Jurkat, Clone E6-1 (cell line): ENCODE results near the gene DERL2.

ENCODE experiments used
- DNase-seq: peaks from one replicate; pipeline ENCODE4 v3.0.0-alpha.2; 2011; ENCODE audit warnings: low read depth, low spot score
- H3K4me3 ChIP-seq: 2 replicates; pipeline ENCODE4 v1.5.1; 2011; ENCODE audit warnings: mild to moderate bottlenecking, low read length, control low read depth, moderate library complexity

Gene DERL2

GRCh38 chr17:5506307-5506706, 20.3 kb upstream of the DERL2 start:
- H3K4me3 ChIP-seq = no peak overlapping the region
- no peak for DNase-seq

DNA sequence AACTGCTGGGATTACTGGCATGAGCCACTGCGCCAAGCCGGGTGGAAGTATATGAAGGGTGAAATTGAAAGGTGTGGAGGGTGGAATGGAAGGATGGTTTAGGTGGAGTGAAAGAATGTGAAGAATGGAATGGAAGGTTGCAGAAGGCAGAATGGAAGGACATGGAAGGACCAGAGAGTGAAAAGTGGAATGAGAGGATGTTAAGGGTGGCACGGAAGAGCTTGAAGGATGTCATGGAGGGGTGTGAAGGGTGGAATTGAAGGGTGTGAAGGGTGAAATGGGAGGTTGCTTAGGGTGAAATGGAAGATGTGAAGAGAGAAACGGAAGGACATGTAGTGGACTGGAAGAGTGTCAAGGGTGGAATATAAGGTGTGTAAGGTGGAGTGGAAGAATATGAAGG, 16.6 kb upstream of the DERL2 start:
- no peak overlapping the region for H3K4me3 ChIP-seq
- no peak for DNase-seq

DNA sequence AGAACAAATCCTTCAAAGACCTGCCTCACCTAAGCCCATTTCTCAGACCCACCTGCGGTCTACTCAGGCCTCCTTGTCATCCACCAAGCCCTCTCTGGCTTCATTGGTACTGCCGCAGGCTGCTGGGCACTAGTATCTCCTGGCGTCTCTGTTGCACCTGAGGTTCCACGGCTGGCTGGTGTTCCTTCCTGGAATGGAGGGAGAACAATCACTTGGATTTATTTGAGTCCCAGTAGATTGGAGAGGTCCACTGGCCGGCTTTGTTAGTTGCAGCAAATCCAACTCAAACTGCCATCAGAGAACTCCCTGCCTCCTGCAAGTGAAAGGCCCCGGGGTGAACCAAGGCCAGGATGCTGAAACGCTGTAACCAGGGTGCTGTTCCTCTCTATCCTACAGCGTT, 15.7 kb upstream of the DERL2 start:
- DNase-seq = no peak
- no peak overlapping the region for H3K4me3 ChIP-seq

DNA sequence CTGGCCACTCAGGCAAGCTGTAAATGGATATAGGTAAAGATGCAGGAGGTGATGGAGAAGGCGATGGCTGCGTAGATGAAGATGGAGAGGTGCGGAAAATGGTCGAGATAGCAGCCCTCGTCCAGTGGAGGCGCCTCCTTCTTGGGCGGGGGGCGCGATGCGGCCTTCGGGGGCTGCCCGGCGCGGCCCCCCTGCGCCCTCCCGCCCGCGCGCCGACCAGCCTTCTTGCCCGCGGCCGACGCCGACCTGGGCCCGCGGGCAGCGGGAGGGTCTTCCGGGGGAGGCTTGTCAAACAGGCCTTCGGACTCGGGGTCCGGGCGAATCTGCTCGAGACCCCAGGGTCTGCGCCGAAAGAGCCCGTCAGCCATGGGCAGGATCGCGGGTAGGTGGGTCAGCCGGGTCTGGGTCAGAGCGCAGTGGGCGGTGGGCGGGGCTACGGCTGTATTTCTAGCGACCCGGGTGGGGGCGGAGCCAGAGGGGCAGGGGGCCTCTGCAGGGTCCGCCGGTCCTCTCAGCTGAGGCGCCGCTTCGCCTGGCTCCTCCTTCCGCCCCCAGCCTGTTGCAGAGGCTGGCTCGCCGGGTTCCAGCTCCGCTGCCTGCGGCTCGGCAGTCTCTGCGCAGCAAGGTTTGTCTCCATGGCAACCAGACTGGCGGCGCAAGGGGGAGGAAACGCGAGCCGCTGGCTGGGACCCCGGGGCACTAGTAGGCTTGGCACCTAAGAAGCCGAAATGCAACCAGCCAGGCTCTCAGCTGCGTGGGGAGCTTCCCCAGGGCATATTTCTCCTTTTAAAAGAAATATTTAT, 14.8 kb upstream of the DERL2 start:
- H3K4me3 ChIP-seq = peak overlapping the region; percentile 64
- peak; percentile 79 for DNase-seq

GRCh38 chr17:5500247-5500588, 14.2 kb upstream of the DERL2 start:
- DNase-seq = no peak
- peak overlapping the region; percentile 64 for H3K4me3 ChIP-seq

GRCh38 chr17:5499476-5500231, 13.7 kb upstream of the DERL2 start:
- peak overlapping the region; percentile 64 for H3K4me3 ChIP-seq
- no peak for DNase-seq

- H3K4me3 ChIP-seq = no peak overlapping the region
- no peak for DNase-seq
Observed at GRCh38 chr17:5492970-5493369, 7.0 kb upstream of the DERL2 start.

DNA sequence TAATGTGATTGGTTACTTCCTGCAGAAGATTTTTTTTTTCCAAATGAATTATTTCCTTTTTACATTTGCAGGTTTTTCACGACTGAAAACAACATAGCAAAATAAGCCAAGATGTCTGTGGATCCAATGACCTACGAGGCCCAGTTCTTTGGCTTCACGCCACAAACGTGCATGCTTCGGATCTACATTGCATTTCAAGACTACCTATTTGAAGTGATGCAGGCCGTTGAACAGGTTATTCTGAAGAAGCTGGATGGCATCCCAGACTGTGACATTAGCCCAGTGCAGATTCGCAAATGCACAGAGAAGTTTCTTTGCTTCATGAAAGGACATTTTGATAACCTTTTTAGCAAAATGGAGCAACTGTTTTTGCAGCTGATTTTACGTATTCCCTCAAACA, 2.8 kb upstream of the DERL2 start:
- H3K4me3 ChIP-seq = no peak overlapping the region
- no peak for DNase-seq

GRCh38 chr17:5486206-5487124, 487 bp upstream of the DERL2 start, which contains the start of gene MIS12:
MIS12 (plus strand) TSS chr17:5486566; CDS start chr17:5488863, 2,297 bp downstream.
- peak within 1 kb of the TSS; percentile 92 for H3K4me3 ChIP-seq
- DNase-seq = peak; percentile 98

DNA sequence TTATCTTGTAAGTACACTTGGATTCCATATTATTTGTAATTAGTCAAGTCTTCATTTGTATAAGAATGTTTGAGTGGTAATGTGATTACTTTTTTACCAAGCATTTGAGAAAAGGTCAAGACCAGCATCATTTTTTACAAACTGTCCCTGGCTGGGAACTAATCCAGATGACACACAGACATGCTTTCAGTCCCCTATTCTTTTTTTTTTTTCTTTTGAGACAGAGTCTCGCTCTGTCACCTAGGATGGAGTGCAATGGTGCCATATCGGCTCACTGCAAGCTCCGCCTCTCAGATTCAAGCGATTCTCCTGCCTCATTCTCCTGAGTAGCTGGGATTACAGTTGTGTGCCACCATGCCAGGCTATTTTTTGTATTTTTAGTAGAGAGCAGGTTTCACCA, 4.5 kb downstream of the DERL2 start:
- no peak for DNase-seq

DNA sequence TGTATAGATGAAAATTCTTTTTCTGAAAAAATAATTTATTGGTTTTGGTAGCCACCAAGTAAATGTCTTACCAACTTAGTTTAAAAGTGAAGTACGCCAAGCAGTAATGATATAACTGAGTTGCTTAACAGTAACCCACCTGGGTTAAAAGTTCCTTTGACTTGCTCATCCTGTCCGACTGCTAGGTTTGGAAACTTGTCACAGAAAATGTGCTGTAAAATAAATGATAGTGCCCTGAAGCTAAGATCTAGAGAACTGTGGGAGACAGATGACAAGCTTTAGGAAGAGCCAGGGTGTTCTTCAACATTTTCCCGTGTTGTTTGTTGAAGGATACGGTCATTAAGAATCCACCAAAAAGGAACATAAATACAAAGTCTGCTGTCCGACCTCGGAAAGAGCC, 5.0 kb downstream of the DERL2 start:
- no peak overlapping the region for H3K4me3 ChIP-seq
- no peak for DNase-seq

More for the DNA sequence above, 4.5 kb downstream of the DERL2 start:
- no peak overlapping the region for H3K4me3 ChIP-seq

GRCh38 chr17:5478992-5479391, 7.0 kb downstream of the DERL2 start:
- DNase-seq = no peak
- no peak overlapping the region for H3K4me3 ChIP-seq

- H3K4me3 ChIP-seq = no peak overlapping the region
- DNase-seq = no peak
Observed at GRCh38 chr17:5473906-5474305, 12.1 kb downstream of the DERL2 start.

GRCh38 chr17:5472511-5472910, 13.5 kb downstream of the DERL2 start:
- no peak overlapping the region for H3K4me3 ChIP-seq
- no peak for DNase-seq

- H3K4me3 ChIP-seq = peak overlapping the region; percentile 91
- DNase-seq = no peak
Observed at GRCh38 chr17:5468075-5468473, 17.9 kb downstream of the DERL2 start.

GRCh38 chr17:5467416-5467815, 18.6 kb downstream of the DERL2 start:
- H3K4me3 ChIP-seq = peak overlapping the region; percentile 91
- no peak for DNase-seq

DNA sequence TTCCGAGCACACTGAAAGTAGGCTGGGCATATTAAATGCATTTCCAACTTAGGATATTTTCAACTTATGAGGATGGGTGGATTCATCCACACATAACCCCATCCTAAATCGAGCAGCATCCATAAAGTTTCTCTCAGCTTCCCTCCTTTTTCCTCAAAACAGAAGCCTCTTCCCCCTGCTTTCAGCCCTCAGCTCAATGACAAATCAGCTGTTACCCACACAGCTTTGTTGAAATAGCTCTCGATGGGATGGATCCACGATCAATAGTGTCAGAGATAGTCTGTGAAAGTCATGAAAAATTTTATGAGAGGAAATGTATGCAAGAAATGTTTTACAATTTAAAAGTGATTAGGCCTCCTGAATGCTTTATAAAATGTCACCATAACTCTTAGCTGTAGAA, 19.7 kb downstream of the DERL2 start:
- DNase-seq = no peak
- no peak overlapping the region for H3K4me3 ChIP-seq

- no peak overlapping the region for H3K4me3 ChIP-seq
- peak; percentile 31 for DNase-seq
Observed at GRCh38 chr17:5464717-5465507, 21.1 kb downstream of the DERL2 start.

GRCh38 chr17:5446786-5447185, 39.2 kb downstream of the DERL2 start:
- no peak overlapping the region for H3K4me3 ChIP-seq
- DNase-seq = no peak
